HG03159 (cell line): Measurements from ENCODE around the gene TRMT61A.
A peak's percentile ranks its signal among the peaks of the same experiment; 100 is the strongest.
"Not testable (repeated sequence)": the region's sequence is repeated elsewhere in the genome, so short reads cannot be mapped to it uniquely, and the experiment has no call there.

Experiments used
- ATAC-seq: cut with Tn5 transposase; IDR thresholded peaks from one replicate; pipeline ENCODE4 v1.9.1; 2021; ENCODE audit warnings: mild to moderate bottlenecking, moderate library complexity; ENCODE audit not compliant: unreplicated experiment

TRMT61A gene

DNA sequence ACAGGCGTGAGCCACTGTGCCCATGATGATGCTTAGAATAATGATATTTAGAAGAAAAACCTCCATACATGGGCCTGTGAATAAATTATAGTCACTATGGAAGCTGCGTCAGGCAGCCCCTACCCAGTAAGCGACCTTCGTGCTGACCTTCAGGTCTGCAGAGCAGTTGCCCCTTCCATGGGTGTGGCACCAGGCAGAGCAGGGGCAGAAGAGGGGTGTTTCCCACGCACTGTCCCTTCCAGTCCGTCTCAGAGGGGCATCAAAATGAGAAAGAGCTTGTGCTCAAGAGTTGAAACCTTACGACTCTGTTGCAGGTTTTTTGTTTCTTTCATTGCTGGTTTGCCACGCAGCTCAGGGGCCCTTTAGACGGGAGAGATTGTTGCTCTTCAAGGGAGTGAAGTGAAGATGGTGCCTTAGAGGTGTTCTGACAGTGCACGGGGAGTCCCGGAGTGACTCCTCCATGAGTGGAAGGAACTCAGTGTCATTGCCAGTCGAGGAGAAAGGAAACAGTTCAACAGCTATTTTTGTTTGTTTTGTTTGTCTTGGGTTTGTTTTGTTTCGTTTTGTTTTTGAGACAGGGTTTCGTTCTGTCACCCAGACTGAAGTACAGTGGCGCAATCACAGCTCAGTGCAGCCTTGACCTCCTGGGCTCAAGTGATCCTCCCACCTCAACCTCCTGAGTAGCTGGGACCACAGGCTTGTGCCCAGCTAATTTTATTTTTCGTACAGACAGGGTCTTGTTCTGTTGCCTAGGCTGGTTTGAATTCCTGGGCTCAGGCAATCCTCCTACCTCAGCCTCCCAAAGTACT lies 20.3 kb upstream of the TRMT61A start:
- no peak for ATAC-seq

- ATAC-seq = no peak
These were observed 18.9 kb upstream of the TRMT61A start for GRCh38 chr14:103509864-103510723.

DNA sequence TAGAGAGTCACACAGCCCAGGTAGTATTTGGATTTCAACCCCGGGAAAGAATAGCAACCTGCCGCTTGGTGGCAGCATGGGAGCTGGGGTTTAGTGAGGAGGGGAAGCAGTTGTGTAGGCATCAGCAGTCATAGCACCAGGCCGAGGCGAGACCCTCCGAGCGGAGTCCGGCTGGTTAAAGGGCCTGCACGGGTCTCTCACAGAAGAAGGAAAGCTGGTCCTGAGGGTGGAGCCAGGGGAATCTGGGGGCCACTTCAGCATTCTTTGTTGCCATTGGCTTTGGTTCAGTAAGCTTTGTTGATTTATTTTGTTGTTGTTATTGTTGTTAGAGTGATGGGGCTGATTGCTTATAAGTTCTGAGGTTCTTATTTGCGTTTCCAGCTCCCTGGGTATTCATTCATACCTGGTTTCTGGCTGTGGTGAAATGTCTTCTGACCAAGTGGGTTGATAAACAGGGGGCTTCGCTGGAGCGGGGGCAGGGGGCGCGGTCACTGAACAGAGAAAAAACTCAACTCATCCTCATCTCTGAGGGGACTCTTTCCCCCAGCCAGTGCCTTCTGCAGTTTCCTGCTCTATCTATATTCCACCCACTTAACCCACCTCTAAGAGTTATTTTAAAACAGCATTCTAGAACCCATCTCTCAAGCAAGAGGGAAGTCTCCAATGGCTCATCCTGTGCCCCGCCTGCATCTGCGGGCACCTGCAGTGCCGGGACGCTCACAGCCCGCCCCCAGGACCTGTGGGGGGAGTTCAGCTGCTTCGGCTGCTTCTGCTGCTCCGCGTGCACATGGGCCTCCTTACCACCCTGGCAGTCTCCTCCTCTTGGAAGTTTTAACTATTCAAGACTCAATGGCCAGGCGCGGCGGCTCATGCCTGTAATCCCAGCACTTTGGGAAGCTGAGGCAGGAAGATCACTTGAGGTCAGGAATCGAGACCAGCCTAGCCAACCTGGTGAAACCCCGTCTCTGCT lies 18.0 kb upstream of the TRMT61A start:
- ATAC-seq = no peak

DNA sequence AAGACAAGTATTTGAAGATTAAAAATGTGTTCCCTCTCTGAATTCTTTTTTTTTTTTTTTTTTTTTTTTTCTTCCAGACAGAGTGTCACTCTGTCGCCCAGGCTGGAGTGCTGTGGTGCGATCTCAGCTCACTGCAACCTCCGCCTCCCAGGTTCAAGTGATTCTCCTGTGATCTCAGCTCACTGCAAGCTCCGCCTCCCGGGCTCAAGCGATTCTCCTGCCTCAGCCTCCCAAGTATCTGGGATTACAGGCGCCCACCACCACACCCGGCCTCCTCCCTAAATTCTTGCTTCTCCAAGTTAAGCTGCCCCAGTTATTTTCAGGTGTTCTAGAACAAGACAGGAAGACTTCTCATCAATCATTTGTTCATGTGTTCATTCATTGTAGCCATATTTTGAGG lies 16.8 kb upstream of the TRMT61A start:
- ATAC-seq = not testable (repeated sequence)

GRCh38 chr14:103512701-103513611 lies 16.0 kb upstream of the TRMT61A start:
- ATAC-seq = no peak

DNA sequence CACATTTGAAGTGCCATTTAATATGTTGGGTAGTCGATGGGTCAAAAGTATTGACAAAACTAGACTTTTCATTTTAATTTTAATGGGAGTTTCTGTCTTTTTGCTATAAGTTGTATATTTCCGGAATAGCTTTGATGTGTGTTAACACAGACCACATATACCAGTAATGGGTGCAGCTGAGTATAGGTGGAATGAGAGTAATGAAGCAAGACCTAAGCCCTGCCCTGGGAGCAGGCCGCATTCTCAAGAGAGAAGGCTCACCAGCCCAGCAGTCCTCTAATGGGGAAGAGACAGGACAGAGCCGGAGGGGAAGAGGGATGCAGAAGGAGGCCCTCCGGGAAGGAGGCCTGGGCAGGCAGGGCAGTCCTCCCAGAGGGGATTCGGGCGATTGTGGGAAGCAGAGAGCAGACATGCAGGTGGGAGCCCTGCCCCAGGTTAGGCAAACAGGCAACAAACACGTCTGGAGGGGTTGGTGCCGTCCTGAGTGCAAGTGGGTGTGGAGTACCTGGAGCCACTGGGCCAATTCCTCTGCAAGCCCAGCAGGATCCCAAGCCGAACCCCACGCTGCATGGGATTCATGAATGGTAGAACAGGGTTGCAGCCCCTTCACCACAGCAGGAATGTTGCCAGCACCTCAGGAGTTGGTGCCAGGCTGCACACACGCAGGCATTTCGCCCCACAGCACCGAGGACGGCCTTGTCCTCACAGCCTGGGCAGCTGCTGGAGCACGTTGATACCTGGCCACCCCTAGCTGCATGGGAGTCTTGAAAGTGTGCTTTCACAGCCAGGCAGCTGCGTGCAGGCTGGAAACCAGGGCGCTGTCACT lies 14.2 kb upstream of the TRMT61A start:
- no peak for ATAC-seq

GRCh38 chr14:103516426-103517173 lies 12.4 kb upstream of the TRMT61A start:
- ATAC-seq = no peak

DNA sequence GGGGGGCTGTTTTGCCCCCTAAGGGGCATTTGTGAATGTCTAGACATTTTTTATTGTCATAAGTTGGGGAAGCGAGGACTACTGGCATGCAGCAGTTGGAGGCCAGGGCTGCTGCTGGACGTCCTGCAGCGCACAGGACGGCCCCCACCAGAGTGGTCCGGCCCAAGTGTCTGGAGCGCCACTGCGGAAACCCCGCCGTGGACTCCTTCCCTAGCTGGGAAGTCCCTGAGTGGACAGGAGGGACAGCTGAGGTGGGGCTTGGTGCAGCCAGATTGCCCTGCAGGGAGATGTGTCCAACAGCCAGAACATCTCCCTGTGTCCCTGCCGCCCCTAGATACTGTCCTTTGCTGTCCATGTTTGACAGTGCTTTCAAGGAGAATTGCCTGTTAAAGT lies 11.8 kb upstream of the TRMT61A start:
- no peak for ATAC-seq

GRCh38 chr14:103517721-103518421 lies 11.1 kb upstream of the TRMT61A start:
- ATAC-seq = no peak

GRCh38 chr14:103518422-103519042 lies 10.5 kb upstream of the TRMT61A start:
- ATAC-seq = no peak

GRCh38 chr14:103519043-103519836 lies 9.8 kb upstream of the TRMT61A start:
- ATAC-seq = no peak

- ATAC-seq = no peak
These were observed 9.2 kb upstream of the TRMT61A start for GRCh38 chr14:103519837-103520212.

- ATAC-seq = no peak
These were observed 8.7 kb upstream of the TRMT61A start for GRCh38 chr14:103520269-103520656.

GRCh38 chr14:103520657-103521437 lies 8.1 kb upstream of the TRMT61A start:
- peak; percentile 40 for ATAC-seq

- ATAC-seq = no peak
These were observed 7.5 kb upstream of the TRMT61A start for GRCh38 chr14:103521438-103521950.
